ENCODE data around the gene HEPN1. TPM values are rescaled to one million over a fixed set of nuclear protein-coding genes. Genes with fewer than 3 reads are reported as not detected.

The HEPN1 gene
- total and polyA plus RNA-seq, 9 of the 15 experiments (the other 6 are each of a cell fraction or from before 2014, with no cell fraction given): not detected

DNA sequence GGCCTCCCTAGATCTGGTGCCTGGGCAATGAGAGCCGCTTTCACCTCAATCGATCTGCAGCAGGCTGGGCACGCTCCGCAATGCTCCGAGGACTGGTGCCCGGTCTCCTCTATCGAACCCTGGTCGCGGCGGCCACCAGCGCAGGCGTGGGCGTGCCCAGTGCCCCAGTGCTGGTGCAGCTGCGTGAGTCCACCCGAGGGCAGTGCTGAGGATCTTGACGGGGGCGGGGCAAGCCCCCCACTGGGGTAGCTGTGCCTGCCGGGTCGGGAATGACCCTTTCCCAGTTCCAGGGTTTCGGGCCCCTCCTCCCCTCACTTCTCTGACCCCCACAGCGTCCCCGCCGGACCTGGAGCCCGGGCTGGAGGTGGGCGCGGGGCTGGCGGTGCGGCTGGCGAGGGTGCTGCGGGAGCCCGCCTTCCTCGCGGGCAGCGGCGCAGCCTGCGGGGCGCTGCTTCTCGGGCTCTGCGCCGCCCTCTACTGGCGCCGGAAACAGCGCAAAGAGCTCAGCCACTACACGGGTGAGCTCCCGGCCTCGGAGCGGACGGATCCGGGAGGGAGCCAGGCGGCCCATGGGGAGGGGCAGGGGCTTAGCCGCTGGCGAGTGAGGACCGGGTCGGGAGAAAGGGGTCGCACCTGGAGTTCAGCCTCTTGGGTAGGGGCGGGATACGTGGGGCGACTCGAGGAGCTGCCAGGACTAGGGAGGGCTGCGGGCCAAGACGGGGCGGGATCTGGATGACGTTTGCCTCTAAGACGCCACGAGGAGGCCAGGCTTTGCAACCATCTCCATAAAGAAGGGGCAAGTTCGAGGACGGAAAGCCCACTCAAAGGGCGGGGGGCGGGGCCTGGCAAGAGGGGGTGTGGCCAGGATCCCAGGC is 42.9 kb upstream of the HEPN1 start (continued):
- no peak for TF ChIP-seq MTA2 (IDR thresholded peaks at IDR 0.05; ENCODE audit: low read depth)
- no peak for TF ChIP-seq LARP7 (IDR thresholded peaks at IDR 0.05)
- no peak for TF ChIP-seq ZNF398 (CRISPR knock-in tag; IDR thresholded peaks at IDR 0.05)
- no peak for TF ChIP-seq ZNF644 (tag; IDR thresholded peaks at IDR 0.05; ENCODE audit: low read depth)
- TF ChIP-seq HMGN3 (IDR thresholded peaks at IDR 0.05; ENCODE audit: borderline replicate concordance, extremely low read depth, insufficient read length, low read depth, low read length): peak; percentile 42
- TF ChIP-seq, protein P1, sequence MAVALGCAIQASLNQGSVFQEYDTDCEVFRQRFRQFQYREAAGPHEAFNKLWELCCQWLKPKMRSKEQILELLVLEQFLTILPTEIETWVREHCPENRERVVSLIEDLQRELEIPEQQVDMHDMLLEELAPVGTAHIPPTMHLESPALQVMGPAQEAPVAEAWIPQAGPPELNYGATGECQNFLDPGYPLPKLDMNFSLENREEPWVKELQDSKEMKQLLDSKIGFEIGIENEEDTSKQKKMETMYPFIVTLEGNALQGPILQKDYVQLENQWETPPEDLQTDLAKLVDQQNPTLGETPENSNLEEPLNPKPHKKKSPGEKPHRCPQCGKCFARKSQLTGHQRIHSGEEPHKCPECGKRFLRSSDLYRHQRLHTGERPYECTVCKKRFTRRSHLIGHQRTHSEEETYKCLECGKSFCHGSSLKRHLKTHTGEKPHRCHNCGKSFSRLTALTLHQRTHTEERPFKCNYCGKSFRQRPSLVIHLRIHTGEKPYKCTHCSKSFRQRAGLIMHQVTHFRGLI (CRISPR knock-in tag; IDR thresholded peaks at IDR 0.05): no peak
- TF ChIP-seq ZBTB1 (CRISPR knock-in tag; IDR thresholded peaks at IDR 0.05; ENCODE audit: borderline replicate concordance, low read depth): peak; percentile 83
- TF ChIP-seq HBP1 (CRISPR knock-in tag; IDR thresholded peaks at IDR 0.05): no peak
- TF ChIP-seq HDAC8 (tag; IDR thresholded peaks at IDR 0.05): no peak
- no peak for TF ChIP-seq NCOA2 (IDR thresholded peaks at IDR 0.05; ENCODE audit: partially characterized antibody in 2 of 2)
- TF ChIP-seq, protein P2, sequence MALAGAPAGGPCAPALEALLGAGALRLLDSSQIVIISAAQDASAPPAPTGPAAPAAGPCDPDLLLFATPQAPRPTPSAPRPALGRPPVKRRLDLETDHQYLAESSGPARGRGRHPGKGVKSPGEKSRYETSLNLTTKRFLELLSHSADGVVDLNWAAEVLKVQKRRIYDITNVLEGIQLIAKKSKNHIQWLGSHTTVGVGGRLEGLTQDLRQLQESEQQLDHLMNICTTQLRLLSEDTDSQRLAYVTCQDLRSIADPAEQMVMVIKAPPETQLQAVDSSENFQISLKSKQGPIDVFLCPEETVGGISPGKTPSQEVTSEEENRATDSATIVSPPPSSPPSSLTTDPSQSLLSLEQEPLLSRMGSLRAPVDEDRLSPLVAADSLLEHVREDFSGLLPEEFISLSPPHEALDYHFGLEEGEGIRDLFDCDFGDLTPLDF (CRISPR knock-in tag; IDR thresholded peaks at IDR 0.05): peak; percentile 69; the same call in 1 of the 2 replicates
- TF ChIP-seq TEAD1 (CRISPR knock-in tag; IDR thresholded peaks at IDR 0.05): no peak
- no peak for TF ChIP-seq NR2F6 (CRISPR knock-in tag; IDR thresholded peaks at IDR 0.05)
- TF ChIP-seq PRPF4 (IDR thresholded peaks at IDR 0.05; ENCODE audit: insufficient read depth, low read depth, low read length, poor library complexity, severe bottlenecking): no peak
- no peak for TF ChIP-seq IRF2 (CRISPR knock-in tag; IDR thresholded peaks at IDR 0.05)
- no peak for TF ChIP-seq TBL1XR1 (IDR thresholded peaks at IDR 0.05; ENCODE audit: low read length in 2 of 2)
- no peak for TF ChIP-seq ZNF445 (CRISPR knock-in tag; IDR thresholded peaks at IDR 0.05; ENCODE audit: low read depth)
- no peak for TF ChIP-seq ZHX1 (conservative IDR thresholded peaks at IDR 0.05; ENCODE audit: low read length)

Data from K562 (cell line).